ENCODE data around the gene MESP1.

- no peak for TF ChIP-seq CTCF (IDR thresholded peaks at IDR 0.05)
- TF ChIP-seq POLR2A (IDR thresholded peaks at IDR 0.05), result no peak
Observed at GRCh38 chr15:89766357-89767311, 15.6 kb upstream of the MESP1 start.
